Measurements from ENCODE around the gene KRT81.
"Not testable (repeated sequence)": the region's sequence is repeated elsewhere in the genome, so short reads cannot be mapped to it uniquely, and the experiment has no call there.

KRT81 gene

DNA sequence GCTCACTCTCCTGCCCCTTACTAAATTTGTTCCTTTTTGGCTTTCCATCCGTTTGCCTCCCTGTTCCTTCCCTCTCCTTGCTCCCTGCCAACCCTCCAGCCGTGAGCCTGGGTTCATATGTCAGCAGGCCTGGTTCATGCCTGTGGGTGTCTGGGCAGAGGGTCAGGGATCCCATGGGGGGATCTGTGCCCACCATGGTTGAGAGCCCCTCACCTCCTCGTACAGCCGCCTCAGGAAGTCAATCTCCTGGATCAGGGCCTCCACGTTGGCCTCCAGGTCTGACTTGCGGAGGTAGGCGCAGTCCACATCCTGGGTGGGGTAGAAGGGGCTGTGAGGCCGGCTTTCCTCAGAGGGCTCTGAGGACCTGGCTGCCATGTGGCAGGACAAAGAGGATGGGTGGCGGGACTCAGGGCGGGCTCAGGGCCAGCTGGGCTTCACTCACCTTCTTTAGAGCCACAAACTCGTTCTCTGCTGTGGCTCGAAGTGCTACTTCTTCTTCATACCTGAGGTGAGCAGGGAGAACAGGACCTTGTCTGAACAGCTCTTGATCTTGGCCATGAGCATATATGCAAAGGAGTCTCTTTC, 26.2 kb upstream of the KRT81 start:
- DNase-seq (ENCODE audit: low read depth, low spot score): no peak

DNA sequence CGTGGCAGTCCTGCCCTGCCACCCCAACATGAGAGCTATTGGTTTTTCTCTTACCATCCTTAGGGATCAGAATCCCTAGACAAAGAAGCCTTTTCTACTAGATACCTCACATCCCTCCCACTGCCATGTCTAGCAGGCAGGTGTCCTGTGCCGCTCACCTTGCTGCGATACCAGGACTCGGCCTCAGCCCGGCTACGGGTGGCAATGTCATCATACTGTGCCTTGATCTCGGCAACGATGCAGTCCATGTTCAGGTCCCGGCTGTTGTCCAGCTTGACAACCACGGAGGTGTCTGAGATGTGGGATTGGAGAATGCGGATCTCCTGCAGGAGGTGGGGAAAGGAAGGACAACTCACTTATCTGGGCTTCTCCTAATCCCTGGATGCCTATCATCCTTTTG, 25.4 kb upstream of the KRT81 start:
- DNase-seq (ENCODE audit: low read depth, low spot score): no peak

DNA sequence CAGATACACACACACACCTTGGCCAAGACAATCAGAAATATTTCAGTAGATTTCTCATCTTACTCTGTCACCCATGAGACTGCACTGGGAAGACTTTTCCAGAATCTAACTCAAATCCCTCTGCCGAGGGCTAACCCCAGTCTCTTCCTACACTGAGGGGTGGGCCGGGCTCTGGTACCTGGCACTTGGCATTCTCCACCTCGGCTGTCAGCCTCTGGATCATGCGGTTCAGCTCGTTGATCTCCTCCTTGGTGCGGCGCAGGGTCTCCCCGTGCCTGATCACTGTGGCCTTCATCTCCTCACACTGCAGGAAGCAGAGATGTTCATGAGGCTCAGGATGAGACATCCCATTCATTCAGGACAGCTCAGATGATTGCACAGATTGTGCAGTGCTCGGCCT, 25.0 kb upstream of the KRT81 start:
- DNase-seq (ENCODE audit: low read depth, low spot score): no peak

DNA sequence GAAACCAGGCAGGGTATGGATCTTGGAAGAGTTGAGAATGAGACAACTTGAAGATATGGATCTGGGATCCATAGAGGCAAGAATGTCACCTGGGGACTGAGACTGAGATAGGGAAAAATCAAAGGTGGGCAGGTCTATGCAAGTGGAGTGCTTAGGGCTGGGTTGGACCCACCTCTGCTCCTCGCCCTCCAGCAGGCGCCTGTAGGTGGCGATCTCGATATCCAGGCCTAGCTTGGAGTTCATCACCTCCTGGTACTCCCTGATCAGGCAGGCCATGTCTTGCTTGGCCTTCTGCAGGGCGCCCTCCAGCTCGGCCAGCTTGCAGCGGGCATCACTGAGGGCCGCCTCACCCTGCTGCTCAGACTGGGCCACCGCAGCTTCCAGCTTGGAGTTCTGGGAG, 24.4 kb upstream of the KRT81 start:
- DNase-seq (ENCODE audit: low read depth, low spot score): peak; percentile 57

DNA sequence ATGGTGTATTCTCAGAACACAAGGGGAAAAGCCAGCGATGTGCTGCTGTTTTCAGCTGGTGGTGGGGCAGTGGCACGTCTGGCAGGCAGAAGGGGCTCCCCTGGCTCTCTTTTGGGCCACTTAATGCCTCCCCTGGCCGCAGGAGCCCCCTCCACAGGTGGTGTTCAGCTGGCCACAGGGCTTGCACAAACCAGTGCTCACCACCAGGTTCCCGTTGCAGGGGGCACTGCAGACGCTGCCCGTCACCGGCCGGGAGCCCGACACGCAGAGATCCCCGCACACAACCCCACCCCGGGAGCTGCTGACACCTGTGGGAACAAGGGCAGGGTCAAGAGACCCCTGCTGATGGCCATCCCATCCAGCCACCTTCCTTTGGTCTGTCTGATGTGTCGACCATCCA, 23.2 kb upstream of the KRT81 start:
- DNase-seq (ENCODE audit: low read depth, low spot score): no peak

DNA sequence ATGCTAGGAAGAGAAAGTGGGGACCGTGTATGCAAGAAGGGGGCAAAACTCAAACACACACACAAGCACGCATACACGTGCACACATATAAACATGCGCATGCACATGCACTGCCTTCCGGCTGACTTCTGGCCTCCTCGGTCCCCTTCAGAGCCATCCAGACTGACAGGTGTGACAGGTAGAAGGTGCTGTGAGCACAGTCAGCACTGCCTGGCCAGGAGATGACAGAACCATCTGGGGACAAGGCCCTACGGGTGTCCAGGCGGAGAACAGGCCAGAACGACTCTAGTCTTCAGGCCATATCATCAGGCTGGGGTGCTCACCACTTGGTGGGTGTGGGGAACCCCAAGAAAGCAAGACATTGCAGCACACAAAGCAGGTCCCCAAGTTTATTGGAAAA, 22.6 kb upstream of the KRT81 start:
- no peak for DNase-seq (ENCODE audit: low read depth, low spot score)

DNA sequence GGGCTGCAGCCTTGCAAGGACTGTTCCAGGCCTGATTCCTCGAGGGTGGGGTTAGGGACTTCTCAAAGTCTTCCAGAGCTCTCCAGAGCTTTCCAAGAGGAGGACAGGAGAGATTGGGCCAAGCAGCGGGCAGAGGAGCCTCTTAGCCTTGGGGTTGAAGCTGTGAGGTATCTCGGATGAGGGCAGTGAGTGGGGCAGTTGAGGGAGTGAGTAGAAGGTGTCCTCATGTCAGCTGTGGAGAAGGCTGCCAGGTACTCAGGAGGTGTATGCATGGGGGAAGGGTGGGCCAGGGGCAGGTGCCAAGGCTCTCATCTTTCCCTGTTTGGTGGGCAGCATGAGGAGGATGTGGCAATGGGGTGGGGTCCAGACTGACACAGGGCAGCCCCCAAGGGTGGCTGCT, 22.1 kb upstream of the KRT81 start:
- DNase-seq (ENCODE audit: low read depth, low spot score): no peak

DNA sequence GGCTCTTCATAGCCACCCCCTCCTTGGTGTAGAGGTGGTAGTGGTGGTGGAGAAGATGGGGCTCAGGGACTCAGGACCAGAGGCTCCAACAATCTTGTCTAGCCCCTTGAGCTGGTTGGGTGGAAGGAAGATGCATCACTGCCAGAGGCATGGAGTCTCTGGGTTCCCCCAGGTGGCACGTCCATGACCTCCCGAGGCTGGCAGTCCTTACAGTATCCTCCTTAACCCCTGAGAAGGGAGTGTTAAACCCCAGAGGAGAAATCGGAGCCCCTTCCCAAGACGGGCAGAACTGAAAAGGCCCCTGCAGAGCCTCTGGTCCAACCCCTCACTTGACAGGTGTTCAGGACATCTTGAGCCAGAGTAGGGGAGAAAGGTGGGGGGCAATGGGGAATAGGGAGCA, 20.8 kb upstream of the KRT81 start:
- DNase-seq (ENCODE audit: low read depth, low spot score): no peak

DNA sequence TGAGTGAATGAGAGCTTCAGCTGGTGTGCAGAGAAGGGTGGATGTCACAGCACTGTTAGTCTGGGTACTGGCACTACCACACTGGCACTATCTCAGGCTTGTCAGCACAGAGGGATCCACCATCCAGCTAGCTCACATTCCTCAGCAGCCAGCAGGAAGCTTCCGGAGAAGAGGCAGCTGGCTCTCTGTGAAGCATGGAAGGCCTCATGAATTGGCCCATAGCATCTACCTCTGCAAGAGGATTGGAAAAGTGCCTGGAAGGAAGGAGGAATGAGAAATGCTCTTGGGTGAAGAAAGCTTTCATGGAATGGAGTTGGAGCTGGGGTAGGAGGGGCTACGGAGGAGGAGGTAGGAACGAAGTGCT, 19.9 kb upstream of the KRT81 start:
- no peak for DNase-seq (ENCODE audit: low read depth, low spot score)

DNA sequence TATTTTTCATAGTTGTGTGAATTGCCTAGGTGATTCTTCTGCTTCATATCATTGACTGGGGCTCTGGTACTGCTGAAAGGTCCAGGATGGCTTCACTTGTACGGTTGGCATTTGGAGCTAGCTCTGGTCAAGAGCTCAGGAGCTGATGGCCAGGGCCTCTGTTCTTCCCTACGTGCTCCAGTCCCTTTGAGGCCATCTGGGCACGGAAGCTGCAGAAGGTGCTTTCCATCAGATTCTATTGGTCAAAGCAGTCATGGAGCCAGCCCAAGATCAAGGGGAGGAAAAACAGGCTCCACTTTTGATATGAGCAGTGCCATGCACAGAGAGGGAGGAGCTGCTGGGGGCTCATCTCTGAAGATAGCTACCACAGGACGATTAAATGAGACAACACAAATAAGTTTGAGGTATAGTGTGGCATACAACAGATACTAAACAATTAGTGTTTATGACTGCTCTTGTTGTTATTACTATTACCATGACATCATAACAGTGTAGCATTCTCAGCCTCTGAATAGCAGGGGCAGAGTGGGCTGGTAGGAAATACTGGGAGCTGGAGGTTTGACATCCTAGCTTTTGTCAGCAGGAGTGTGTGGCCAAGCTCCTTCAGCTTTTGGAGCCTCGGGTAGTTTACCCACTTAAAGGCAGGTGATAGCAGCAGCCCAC, 19.4 kb upstream of the KRT81 start:
- DNase-seq (ENCODE audit: low read depth, low spot score): no peak

DNA sequence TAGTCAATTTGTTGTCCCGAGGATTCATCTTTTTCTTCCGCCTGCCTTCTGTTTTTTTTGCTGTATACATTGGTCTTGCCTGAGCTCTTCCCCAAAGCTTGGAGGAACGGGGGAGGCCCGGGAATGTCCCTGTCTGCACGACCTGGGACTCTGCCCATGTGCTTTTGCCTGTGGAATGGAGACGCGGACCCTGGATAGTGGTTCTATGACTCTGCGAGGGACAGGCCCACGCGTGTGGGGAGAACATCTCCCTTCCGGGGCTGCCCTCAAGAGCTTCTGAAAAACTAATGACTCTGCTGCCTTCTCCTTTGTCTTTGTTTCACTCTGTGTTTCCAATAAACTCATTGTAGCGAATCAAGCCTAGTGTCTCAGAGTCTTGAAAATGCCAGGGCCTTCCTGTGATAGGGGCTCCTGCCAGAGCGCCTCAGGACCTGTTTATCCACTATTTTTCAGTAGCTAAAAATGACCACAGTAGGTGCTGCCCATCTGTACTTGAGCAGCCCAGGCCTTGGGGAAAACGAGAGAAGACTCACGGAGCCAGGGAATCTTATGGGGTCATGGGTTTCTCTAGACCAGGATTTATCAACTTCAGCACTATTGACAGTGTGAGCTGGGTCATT, 17.6 kb upstream of the KRT81 start:
- DNase-seq (ENCODE audit: low read depth, low spot score): no peak

DNA sequence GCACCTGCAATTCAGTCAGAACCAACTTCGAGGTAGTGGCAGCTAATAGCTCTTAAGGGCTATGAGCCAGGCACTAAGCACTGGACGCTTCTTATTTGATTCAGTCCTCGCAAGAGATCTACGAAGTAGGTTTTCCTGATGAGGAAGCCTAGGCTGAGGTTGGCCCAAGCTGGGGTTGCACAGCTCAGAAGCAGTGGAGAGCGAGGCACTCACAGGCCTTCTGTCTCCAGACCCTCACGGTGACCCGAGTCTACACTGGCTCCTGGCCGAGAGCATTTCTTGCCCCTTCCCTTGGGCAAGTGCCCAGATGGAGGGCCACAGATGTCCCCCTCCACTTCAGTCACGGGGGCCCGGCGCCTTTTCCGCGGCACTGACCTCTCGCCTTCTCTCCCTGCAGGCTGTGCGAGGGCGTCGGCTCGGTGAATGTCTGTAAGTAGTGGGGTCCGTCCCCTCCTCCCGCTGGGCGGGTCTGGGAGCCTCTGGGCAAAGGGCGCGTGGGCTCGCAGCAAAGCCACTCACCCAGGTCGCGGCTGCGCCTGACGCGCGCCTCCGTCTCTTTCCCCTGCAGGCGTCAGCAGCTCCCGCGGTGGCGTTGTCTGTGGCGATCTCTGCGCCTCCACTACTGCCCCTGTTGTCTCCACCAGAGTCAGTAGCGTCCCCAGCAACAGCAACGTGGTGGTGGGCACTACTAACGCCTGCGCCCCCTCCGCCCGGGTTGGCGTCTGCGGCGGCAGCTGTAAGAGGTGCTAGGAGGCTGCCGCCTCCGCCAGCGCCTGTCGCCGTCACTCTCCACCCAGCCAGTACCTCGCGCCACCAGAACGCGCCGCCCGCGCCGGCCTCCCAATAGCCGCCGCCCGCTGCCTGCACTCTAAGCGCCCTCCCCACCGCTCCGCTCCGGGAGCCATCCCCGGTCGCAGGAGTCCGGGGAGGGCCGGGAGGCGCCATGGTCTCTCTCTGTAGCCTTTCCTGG, 16.8 kb upstream of the KRT81 start:
- DNase-seq (ENCODE audit: low read depth, low spot score): peak; percentile 83

DNA sequence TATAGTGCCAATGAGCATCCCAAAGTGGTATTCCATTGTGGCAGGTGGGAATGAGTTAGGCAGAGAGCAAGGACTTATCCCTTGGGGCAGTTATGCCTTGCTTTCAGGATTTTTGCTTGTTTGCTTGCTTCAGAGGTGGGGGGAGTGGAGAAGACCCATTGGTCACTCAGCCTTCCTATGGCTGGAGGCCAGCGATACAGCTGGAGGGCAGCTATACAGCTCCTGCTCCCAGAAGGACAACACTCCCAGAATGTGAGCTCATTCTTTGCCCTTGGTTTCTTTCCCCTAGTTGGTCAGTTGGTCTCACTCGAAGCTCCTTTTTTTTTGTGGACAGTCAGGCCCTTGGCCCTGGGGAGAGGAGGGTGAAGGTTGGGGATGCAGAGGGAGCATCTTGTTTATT, 15.4 kb upstream of the KRT81 start:
- no peak for DNase-seq (ENCODE audit: low read depth, low spot score)

DNA sequence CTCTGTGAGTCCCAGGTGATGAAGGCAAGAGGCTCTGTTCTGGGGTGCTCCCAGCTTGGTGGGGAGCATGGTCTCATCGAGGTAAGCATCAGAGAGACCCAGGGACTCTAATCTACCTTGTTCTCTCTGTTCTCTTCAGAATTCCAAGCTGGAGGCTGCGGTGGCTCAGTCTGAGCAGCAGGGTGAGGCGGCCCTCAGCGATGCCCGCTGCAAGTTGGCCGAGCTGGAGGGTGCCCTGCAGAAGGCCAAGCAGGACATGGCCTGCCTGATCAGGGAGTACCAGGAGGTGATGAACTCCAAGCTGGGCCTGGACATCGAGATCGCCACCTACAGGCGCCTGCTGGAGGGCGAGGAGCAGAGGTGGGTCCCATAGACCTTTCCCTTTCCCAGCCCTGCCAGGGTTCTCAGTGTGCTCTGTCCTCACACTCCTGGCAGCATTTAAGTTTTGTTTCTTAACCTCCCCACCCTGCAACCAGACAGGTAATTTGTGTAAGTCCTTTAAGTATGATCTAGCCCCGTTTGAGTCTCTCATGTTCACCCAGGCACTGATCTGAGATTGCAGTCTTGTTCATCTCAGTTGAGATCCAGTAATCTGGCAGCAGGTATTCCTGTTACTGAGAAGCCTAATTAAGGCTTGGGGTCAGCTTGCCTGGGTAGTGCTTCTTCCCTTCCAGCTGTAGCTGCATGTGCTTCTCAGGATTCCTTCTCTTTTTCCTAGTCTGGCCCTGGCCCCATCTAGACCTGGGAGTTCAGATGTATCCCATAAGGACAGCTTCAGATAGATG, 14.8 kb upstream of the KRT81 start:
- DNase-seq (ENCODE audit: low read depth, low spot score): peak; percentile 36

DNA sequence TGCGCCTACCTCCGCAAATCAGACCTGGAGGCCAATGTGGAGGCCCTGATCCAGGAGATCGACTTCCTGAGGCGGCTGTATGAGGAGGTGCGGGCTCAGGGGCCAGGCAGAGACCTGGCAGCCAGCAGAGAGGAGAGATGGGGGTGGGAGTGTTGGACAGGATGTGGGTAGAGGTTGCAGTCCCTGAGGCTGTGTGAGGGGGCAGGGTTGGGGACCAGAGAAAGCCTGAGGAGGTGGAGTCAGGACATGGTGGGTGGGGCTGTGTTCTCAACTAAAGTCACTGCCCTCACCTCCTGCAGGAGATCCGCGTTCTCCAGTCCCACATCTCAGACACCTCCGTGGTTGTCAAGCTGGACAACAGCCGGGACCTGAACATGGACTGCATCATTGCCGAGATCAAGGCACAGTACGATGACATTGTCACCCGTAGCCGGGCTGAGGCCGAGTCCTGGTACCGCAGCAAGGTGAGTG, 13.6 kb upstream of the KRT81 start:
- peak; percentile 59 for DNase-seq (ENCODE audit: low read depth, low spot score)

DNA sequence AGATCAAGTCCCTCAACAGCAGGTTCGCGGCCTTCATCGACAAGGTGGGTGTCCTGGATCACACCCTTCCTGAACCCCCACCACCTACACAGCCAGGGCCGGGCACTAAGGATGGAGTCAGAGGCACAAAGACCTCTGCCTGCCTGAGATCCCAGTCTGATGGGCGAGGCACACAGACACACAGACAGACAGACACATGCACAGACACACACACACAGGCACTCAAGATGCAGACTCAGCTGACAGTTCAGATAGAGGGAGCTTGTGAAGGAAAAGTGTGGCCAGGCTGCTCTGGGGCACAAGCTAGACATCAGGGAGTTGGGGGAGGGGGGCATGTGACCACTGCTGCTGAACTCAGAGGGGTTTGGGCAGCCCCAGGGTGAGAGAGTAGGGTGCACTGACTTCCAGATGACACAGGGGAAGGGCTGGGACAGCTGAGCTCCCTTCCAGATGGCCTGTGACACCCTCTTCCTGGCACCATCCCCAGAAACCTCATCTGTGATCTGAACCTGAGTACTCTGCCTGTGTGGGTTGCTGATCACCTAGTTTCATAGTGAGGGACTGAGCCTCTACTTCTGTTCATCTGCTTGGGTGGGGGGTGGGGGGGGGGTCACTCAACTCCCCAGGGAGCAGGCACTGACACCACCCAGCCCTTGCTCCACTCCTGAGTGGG, 11.0 kb upstream of the KRT81 start:
- not testable (repeated sequence) for DNase-seq (ENCODE audit: low read depth, low spot score)

DNA sequence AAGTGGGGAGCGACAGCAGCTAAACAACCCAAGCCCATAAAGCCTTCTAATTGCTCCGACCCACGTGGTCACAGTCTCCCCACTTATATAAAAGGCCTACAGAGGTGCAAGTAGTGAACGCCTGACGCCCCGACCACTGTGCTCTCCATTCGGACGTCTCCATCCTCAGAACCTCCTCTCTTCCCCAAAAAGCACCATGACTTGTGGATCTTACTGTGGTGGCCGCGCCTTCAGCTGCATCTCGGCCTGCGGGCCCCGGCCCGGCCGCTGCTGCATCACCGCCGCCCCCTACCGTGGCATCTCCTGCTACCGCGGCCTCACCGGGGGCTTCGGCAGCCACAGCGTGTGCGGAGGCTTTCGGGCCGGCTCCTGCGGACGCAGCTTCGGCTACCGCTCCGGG, 10.4 kb upstream of the KRT81 start:
- DNase-seq (ENCODE audit: low read depth, low spot score): not testable (repeated sequence)

DNA sequence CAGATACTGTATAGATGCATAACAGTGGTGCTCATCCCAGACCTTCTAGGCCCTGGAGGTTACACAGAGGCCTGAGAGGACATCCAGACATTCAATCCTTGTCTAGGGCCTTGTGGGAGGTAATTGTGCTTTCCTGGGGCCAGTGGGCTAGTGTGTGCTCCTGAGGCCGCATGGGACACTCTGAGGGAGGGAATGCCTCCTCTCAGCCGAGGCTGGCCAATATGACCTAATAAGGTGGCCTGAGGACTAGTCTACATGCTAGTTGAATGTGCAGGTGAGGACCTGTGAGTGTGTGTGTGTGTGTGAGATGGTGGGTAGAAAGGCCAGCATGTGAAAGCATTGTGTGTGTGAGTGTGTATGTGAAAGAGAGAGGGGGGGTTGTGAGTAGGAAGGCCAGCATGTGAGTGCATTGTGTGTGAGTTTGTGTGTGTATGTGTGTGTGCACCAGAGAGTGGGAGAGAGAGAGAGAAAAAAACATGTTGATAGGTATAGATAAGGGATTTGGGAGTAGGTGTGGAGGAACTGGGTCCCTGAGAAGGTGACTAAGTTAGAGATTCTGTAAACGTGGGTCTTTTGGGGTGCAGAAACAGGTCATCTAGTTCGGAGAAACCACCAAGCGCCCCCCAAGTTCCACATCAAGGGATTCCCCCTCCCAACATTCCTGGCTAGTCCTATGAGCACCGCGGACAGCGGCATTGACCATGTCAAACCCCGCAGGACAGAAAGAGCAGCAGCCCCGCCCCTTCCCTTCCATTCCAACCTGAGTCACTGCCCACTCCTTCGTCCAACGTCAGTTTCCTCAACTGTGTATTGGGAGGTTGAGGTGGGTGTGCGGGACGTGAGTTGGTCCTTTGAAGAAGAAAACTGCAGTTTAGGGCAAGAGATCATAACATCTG, 9.7 kb upstream of the KRT81 start:
- DNase-seq (ENCODE audit: low read depth, low spot score): peak; percentile 54

DNA sequence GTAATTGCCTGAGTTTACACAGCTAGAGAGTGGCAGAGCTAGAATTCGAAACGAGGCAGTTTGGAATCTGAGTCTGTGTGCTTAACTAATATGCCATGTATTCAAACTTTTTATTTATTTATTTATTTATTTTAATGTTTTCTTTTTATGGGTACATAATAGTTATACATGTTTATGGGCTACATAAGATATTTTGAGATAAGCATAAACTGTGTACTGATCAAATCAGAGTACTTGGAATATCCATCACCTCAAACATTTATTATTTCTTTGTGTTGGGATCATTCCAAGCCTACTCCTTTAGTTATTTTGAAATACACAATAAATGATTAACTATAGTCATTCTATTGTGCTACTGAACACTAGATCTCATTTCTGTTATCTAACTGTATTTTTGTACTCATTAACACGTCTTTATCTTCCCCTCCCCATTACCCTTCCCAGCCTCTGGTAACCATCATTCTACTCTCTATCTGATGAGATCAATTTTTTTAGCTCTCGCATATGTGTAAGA, 7.4 kb upstream of the KRT81 start:
- no peak for DNase-seq (ENCODE audit: low read depth, low spot score)

Measured in ELF-1 (cell line).